Bronchial epithelial cell (primary cell): ENCODE results near the gene C17orf67. TPM values are rescaled to one million over a fixed set of nuclear protein-coding genes. Genes with fewer than 3 reads are reported as not detected.

Experiments
- DNase-seq: peaks from one replicate; pipeline ENCODE4 v3.0.0-alpha.2; 2010; ENCODE audit warnings: low read depth
- FAIRE-seq: peaks from 2 replicates; lab custom pipeline; 2011; peaks lifted over from hg19 to GRCh38; lab: Jason Lieb, UNC
- H3K27me3 ChIP-seq: 2 replicates; pipeline ENCODE4 v1.5.1; 2011; ENCODE audit warnings: low read length; ENCODE audit not compliant: control insufficient read depth, insufficient read depth
- H3K36me3 ChIP-seq: 2 replicates; pipeline ENCODE4 v1.5.1; 2011; ENCODE audit warnings: low read length; ENCODE audit not compliant: control insufficient read depth, insufficient read depth
- H3K4me3 ChIP-seq: 2 replicates; pipeline ENCODE4 v1.5.1; 2011; ENCODE audit warnings: mild to moderate bottlenecking, low read depth, low read length, control low read depth
- total RNA-seq: library from RNA; depleted of rRNA; stranded (reverse); fragments of >200 nt; gene quantifications from 2 replicates; pipeline ENCODE4 v1.2.1, GENCODE V29; 2014
- TF ChIP-seq, protein P1 (sequence below): IDR thresholded peaks from 2 replicates; pipeline ENCODE4 v1.5.1; 2011; ENCODE audit warnings: mild to moderate bottlenecking, moderate library complexity, low read length, control low read depth, inconsistent platforms; ENCODE audit not compliant: insufficient read depth, severe bottlenecking

C17orf67 gene
- total RNA-seq, 1 donor from 2014 or later: 0.26 TPM

DNA sequence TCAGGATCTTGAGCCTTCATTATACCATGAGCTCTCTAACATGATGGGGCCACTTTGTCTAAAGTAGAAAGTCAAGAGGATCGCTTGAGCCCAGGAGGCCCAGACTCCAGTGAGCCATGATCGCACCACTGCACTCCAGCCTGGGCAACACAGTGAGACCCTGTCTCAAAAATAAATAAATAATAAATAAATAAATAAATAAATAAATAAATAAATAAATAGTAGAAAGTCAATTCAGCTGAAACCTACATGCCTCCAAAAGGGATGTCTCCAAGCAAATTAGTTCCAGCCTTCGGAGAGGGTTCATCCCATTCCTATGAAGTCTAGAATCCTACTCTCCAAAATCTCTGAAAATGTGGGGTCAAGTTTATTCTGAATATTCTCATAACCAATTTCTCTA, 26.0 kb downstream of the C17orf67 start:
- no peak overlapping the region for H3K4me3 ChIP-seq
- no peaks in the 10 kb centered on the region for H3K27me3 ChIP-seq
- no peak for FAIRE-seq
- no peaks in the 10 kb centered on the region for H3K36me3 ChIP-seq
- DNase-seq: no peak
- TF ChIP-seq, protein P1, sequence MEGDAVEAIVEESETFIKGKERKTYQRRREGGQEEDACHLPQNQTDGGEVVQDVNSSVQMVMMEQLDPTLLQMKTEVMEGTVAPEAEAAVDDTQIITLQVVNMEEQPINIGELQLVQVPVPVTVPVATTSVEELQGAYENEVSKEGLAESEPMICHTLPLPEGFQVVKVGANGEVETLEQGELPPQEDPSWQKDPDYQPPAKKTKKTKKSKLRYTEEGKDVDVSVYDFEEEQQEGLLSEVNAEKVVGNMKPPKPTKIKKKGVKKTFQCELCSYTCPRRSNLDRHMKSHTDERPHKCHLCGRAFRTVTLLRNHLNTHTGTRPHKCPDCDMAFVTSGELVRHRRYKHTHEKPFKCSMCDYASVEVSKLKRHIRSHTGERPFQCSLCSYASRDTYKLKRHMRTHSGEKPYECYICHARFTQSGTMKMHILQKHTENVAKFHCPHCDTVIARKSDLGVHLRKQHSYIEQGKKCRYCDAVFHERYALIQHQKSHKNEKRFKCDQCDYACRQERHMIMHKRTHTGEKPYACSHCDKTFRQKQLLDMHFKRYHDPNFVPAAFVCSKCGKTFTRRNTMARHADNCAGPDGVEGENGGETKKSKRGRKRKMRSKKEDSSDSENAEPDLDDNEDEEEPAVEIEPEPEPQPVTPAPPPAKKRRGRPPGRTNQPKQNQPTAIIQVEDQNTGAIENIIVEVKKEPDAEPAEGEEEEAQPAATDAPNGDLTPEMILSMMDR: no peak

DNA sequence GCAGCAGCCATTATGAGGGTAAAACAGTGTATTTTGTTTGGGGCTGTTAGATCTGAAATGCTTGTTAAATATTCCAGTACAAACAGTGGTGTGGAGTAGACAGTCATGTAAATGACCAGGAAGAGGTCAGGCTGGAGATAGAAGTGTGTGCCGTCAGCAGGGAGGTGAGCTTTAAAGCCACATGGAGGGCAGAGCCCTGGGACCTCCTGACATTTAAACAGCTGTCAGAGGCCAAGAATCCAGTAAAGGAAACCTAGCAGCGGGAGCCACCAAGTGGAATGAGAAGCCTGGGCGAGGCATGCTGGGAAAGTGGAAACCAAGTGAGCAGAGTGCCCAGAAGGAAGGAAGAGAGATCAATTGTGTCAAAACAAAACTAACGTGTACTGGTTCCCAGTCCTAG, 26.8 kb downstream of the C17orf67 start:
- FAIRE-seq: no peak
- no peaks in the 10 kb centered on the region for H3K27me3 ChIP-seq
- TF ChIP-seq, protein P1: no peak
- H3K36me3 ChIP-seq: no peaks in the 10 kb centered on the region
- H3K4me3 ChIP-seq: no peak overlapping the region
- no peak for DNase-seq

DNA sequence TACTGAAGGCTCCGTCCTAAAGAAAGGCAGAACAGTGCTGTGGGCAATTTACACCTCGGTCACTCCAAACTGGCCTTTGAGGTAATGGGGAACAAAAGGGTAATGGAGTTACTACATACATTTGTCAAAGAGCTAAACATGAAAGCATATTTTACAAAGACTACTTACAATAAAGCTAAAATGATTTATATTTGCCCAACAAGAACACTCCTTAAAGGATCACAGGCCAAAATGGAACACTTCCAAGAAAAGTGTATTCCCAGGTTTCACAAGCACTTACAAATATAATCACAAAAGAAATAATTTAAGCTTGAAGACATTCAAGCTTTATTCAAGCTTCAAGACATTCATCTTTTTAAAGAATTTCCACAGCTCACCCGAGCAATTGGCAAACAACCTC, 29.3 kb downstream of the C17orf67 start:
- FAIRE-seq (no peak), DNase-seq (no peak)
- Histone ChIP-seq H3K4me3 (no peak overlapping the region), H3K36me3 (no peaks in the 10 kb centered on the region), H3K27me3 (no peaks in the 10 kb centered on the region)
- TF ChIP-seq, protein P1: no peak

DNA sequence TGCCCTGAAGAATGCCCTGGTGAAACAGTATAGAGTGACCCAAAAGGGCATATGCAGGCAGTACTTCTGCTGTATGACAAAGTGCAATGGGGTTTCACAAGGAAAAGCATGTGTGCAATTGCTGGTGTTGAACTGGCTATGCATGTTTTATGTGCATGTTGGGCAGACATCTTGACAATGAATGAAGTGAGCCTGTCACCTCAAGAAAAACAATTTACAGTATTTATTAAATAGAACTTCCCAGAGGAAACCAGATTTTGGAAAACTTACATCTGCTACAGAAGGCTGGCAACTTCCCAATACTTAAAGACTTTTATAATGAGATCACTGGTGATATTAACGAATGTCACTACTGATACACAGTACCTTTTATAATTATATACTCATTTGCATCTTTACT, 30.6 kb downstream of the C17orf67 start:
- no peaks in the 10 kb centered on the region for H3K27me3 ChIP-seq
- H3K4me3 ChIP-seq: no peak overlapping the region
- DNase-seq: no peak
- H3K36me3 ChIP-seq: no peaks in the 10 kb centered on the region
- TF ChIP-seq, protein P1: no peak
- FAIRE-seq: no peak

DNA sequence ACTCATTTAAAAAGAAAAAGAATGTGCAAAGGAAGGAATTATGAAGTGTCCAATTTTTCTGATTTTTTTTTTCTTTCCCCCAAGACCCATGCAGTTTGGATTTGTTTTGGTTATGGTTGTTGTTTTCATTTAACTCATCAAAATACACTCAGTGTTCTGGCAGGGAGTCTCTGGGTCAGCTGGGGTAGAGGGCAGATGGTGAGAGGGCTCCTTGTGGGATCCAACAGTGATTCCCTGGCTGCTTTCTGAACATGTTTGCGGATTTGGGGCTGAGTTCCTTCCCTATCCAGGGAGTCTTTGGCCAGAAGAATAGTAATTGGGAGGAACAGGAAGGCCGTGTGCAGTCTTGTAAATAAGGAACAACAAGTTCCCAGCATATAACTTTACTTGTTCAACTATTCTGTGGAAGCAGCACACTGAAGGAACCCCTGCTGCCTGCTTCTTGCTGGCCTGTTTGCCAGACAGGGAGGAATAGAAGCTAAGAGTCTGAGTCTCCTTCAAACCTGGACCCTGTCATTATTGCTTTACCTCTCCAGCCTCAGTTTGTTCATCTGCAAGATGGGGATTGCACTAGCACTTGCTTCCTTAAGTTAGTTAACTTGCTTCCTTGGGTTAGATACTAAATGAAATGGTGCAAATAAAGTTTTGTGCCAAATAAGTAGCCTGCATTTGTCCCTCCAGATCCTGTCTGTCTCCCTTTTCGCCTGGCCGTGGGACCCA, 32.1 kb downstream of the C17orf67 start:
- TF ChIP-seq, protein P1: no peak
- no peak overlapping the region for H3K4me3 ChIP-seq

DNA sequence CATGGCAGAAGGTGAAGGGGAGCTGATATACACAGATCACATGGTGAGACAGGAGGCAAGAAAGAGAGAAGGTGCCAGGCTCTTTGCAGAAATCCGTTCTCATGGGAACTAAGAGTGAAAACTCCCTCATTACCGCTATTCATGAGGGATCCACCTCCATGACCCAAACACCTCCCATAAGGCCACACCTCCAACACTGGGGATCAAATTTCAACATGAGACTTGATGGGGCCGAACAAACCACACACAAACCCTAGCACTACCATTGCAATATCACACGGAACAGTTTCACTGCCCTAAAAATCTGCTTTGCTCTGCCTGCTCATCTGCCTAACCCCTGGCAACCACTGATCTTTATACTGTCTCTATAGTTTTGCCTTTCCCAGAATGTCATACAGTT, 34.8 kb downstream of the C17orf67 start:
- TF ChIP-seq, protein P1: no peak
- FAIRE-seq (no peak), DNase-seq (no peak)
- Histone ChIP-seq H3K36me3 (no peaks in the 10 kb centered on the region), H3K4me3 (no peak overlapping the region), H3K27me3 (no peaks in the 10 kb centered on the region)

More for the DNA sequence above, 32.1 kb downstream of the C17orf67 start:
- no peaks in the 10 kb centered on the region for H3K36me3 ChIP-seq
- H3K27me3 ChIP-seq: no peaks in the 10 kb centered on the region
- DNase-seq: no peak
- FAIRE-seq: no peak
